ENCODE measurements around the gene TLCD1. TPM values are rescaled to one million over a fixed set of nuclear protein-coding genes. Genes with fewer than 3 reads are reported as not detected.

TLCD1 gene
- total RNA-seq, 1 experiment from 2014 or later, result 19.4 TPM

DNA sequence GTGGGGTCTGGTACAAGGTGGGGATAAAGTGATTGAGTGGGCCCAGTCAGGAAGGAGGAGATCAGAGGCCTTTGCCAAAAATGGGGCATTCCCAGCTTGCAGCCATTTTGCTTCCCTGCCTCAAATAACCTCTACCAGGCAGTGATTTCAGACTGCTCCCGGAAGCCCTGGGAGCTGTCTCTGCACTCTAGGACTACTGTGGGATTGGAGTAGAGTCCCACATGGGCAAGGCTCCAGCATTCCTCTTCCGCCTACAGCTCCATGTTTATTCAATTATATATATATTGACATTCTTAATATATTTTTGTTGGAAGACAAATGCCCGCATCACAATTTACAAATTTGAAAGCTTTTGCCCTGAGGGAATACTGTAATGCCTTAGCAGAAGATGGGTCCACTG, 50.5 kb downstream of the TLCD1 start:
- no peak overlapping the region for H3K4me2 ChIP-seq
- no peaks in the 10 kb centered on the region for H3K4me1 ChIP-seq (replicated peaks; ENCODE audit: insufficient read depth)
- no peak overlapping the region for H3K27ac ChIP-seq
- TF ChIP-seq EZH2 (IDR thresholded peaks at IDR 0.05; ENCODE audit: low read depth) (no peak), CTCF (conservative IDR thresholded peaks at IDR 0.05) (no peak)
- no peak for DNase-seq
- peaks cover 57% of the 10 kb centered on the region for H3K36me3 ChIP-seq (ENCODE audit: low read depth)
- H3K9me3 ChIP-seq (ENCODE audit: insufficient read depth, low read depth), result no peaks in the 10 kb centered on the region
- no peak overlapping the region for H2AFZ ChIP-seq
- no peak overlapping the region for H3K4me3 ChIP-seq
- H3K9me2 ChIP-seq (ENCODE audit: insufficient read depth), result no peaks in the 10 kb centered on the region
- H3F3A ChIP-seq (ENCODE audit: insufficient read depth, low read depth), result no peaks in the 10 kb centered on the region
- peaks cover 4% of the 10 kb centered on the region; the same call in 1 of the 2 replicates for H4K20me1 ChIP-seq (ENCODE audit: insufficient read depth)
- intact Hi-C loops (cut with micrococcal nuclease; ENCODE audit: unreplicated experiment), result no loop called here
- ChIA-PET CTCF (interaction anchor here (0.6 to 1.6 kb wide), 2 partner anchors 15 to 29 kb away, joined by 3 to 14 read pairs; partner anchors contain the start of gene BLTP2), POLR2A (ENCODE audit: unreplicated experiment) (no interaction called here)
- H3K79me2 ChIP-seq (ENCODE audit: low read depth), result no peaks in the 10 kb centered on the region
- no peaks in the 10 kb centered on the region for H3K27me3 ChIP-seq (ENCODE audit: insufficient read depth, low read depth)
- no TSS peak for BruUV-seq (replicated peaks)

Other genes starting within 250 kb of the TLCD1 start
- gene FOXN1, start 219.9 kb downstream of the TLCD1 start, total RNA-seq (2021), result not detected in 2 replicates
- gene UNC119, start 173.6 kb downstream of the TLCD1 start, total RNA-seq (2021), result 39.7 and 48.8 TPM in 2 replicates
- 57.6 and 64.2 TPM in 2 replicates for gene PIGS, start 154.7 kb downstream of the TLCD1 start, total RNA-seq (2021)
- 17.4 and 21.6 TPM in 2 replicates for gene ALDOC, start 149.3 kb downstream of the TLCD1 start, total RNA-seq (2021)
- 101 and 109 TPM in 2 replicates for gene SPAG5, start 127.2 kb downstream of the TLCD1 start, total RNA-seq (2021)
- gene RSKR, start 112.0 kb downstream of the TLCD1 start, total RNA-seq (2021), result 21.7 and 25.8 TPM in 2 replicates
- 161 and 204 TPM in 2 replicates for gene BLTP2, start 81.1 kb downstream of the TLCD1 start, total RNA-seq (2021)
- 38.9 and 43.7 TPM in 2 replicates for gene SDF2, start 64.3 kb downstream of the TLCD1 start, total RNA-seq (2021)
- 46.7 and 63.3 TPM in 2 replicates for gene SUPT6H, start 64.0 kb downstream of the TLCD1 start, total RNA-seq (2021)
- 14.2 and 15.8 TPM in 2 replicates for gene PROCA1, start 14.3 kb downstream of the TLCD1 start, total RNA-seq (2021)
- 161 and 174 TPM in 2 replicates for gene RAB34, start 8.4 kb downstream of the TLCD1 start, total RNA-seq (2021)
- 1,474 and 1,510 TPM in 2 replicates for gene RPL23A, start 6.2 kb downstream of the TLCD1 start, total RNA-seq (2021)
- gene NEK8, start 2.6 kb upstream of the TLCD1 start, total RNA-seq (2021), result 11.5 and 12.1 TPM in 2 replicates
- 159 and 169 TPM in 2 replicates for gene TRAF4, start 17.8 kb upstream of the TLCD1 start, total RNA-seq (2021)
- gene FAM222B, start 116.6 kb upstream of the TLCD1 start, total RNA-seq (2021), result 14.2 and 26.4 TPM in 2 replicates
- 47.1 and 56.6 TPM in 2 replicates for gene ERAL1, start 128.8 kb upstream of the TLCD1 start, total RNA-seq (2021)
- gene FLOT2, start 171.5 kb upstream of the TLCD1 start, total RNA-seq (2021), result 118 and 128 TPM in 2 replicates
- 15.8 and 17.5 TPM in 2 replicates for gene DHRS13, start 176.8 kb upstream of the TLCD1 start, total RNA-seq (2021)
- 36.0 and 48.4 TPM in 2 replicates for gene PHF12, start 225.3 kb upstream of the TLCD1 start, total RNA-seq (2021)

Data from PC-9 (cell line).